GM18511 (cell line): ENCODE data around the gene ATXN3.

ENCODE experiments used
- ATAC-seq: cut with Tn5 transposase; IDR thresholded peaks from one replicate; pipeline ENCODE4 v1.9.1; 2021; ENCODE audit warnings: mild to moderate bottlenecking, moderate library complexity; ENCODE audit not compliant: unreplicated experiment

The ATXN3 gene

DNA sequence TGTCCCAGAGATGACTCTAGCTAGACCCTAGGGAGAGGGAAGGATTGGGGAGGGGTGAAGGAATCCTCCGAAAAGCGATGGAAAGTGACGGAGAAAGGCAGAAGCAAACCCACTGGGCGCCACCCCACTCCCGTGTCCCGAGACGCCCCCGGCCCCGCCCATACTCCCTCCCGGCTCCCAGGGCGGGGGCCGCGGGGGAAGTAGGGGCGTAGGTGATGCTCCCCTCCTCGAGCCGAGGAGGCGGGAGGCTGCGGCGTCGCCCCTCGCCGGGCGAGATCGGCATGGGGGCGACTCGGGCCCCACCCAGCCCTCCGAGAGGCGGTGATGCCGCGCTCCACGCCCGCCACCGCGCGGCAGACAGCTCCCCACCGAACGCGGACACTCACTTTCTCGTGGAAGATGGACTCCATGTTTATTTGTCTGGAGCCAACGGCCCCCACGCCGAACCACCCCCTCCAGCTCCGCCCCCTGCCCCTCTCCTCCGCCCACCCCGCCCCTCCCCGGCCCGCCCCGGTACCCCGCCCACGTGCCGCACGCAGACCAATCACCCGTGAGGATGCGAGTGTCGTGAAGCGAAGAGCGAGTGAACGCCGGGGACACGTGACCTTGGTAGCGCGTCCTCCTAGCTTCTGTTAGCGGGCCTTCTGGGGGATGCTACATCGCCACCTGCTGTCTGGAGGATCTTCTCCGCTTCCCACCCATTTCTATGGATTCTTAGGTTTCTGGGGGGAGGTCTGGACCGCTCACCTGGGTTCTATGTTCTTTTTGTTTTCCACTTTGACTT is at the start of gene ATXN3:
Gene ATXN3, minus strand, starts transcription at position 440 of the 784 bp plus-strand sequence. Its CDS starts 30 bp downstream, at position 410.
- ATAC-seq, result peak; percentile 84

GRCh38 chr14:92154283-92154942 is 48.0 kb upstream of the ATXN3 start:
- no peak for ATAC-seq

DNA sequence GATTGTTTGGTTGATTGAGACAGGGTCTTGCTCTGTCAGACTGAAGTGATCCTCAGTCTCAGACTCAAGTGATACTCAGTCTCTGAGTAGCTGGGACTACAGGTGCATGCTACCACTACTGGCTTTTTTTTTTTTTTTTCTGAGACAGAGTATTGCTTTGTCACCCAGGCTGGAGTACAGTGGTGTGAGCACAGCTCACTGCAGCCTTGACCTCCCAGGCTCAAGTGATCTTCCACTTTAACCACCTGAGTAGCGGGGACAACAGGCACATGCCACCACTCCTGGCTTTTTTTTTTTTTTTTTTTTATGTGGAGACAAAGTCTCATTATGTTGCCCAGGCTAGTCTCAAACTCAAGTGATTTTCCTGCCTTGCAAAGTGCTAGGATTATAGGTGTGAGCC is 47.2 kb upstream of the ATXN3 start:
- ATAC-seq, result no peak

GRCh38 chr14:92144708-92145107 is 38.3 kb upstream of the ATXN3 start:
- no peak for ATAC-seq

GRCh38 chr14:92143962-92144361 is 37.6 kb upstream of the ATXN3 start:
- ATAC-seq, result no peak

DNA sequence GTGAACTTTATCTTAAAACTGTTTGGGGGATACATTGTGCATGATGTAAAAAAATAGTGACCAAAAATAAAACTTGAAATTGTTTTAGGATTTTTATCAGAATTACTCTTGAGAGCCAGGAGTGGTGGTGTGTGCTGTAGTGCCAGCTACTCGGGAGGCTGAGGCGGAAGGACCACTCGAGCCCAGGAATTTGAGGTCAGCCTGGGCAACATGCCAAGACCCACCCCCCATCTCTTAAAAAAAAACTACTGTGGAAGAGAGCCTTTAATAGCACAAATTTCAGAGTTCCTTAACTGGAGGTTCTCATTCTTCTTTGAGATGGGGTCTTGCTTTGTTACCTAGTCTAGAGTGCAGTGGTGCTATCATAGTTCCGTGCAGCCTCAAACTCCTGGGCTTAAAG is 36.9 kb upstream of the ATXN3 start:
- ATAC-seq, result no peak

- no peak for ATAC-seq
Observed at GRCh38 chr14:92135269-92135668, 28.9 kb upstream of the ATXN3 start.

- no peak for ATAC-seq
Observed at GRCh38 chr14:92134456-92134855, 28.1 kb upstream of the ATXN3 start.

DNA sequence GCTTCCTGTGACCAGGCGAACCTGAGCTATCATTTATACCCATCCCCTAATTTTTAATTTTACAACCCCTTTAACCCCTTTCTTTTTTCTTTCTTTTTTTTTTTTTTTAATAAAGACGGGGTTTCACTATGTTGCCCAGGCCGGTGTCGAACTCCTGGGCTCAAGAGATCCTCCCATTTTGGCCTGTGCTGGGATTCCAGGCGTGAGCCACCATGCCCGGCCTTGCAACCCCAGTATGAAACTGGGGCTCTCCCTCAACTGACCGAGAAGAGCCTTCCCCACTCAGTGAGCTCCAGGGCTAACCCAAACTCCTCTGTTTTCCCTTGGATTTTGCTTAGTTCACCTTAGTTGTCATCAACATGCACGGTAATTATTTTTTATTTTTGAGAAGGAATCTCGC is 16.4 kb upstream of the ATXN3 start:
- ATAC-seq, result no peak

GRCh38 chr14:92122351-92122677 is 15.9 kb upstream of the ATXN3 start:
- peak; percentile 29 for ATAC-seq

DNA sequence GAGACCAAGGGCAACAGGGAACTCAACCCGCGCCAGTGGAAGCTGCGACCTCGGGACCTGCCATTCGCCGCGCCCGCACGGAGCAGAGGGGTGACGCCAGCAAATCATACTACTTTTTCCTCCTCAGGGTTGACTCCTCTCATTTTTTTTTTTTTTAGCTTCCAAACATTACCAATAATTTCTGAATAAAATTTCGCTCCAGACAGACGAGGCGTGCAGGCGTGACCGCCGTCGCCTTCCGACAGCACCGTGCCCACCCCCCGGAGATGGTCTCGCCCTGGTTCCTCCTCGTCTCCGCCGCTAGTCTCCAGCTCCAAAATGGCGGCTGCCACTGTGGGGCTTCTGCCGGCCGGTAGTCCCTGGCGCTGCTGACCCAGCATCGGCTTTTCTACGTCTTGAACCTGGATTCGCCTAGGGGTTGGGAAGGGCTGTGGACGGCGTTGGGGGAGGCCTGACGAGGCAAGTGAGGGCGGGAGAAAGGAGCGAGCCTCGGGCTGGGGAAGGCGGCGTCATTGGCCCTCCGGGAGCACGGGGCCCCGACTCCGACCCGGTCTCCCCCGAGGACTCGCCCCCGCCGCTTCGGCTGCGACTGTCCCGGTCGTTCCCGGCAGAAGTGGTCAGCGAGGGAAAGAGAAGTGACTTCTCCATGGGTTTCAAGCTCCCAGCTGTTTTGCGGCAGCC is 15.4 kb upstream of the ATXN3 start, which contains the start of the genes CPSF2 and NDUFB1:
Gene CPSF2, plus strand, starts transcription at position 300 of the 681 bp plus-strand sequence. CDS start 9,016 bp downstream, outside the sequence.
Gene NDUFB1, minus strand, starts transcription at position 37 of the 681 bp plus-strand sequence. CDS start 4,069 bp downstream, outside the sequence.
- peak; percentile 88 for ATAC-seq

GRCh38 chr14:92121207-92121669 is 14.9 kb upstream of the ATXN3 start:
- ATAC-seq, result peak; percentile 32

- ATAC-seq, result no peak
Observed at GRCh38 chr14:92109490-92109889, 3.1 kb upstream of the ATXN3 start.

DNA sequence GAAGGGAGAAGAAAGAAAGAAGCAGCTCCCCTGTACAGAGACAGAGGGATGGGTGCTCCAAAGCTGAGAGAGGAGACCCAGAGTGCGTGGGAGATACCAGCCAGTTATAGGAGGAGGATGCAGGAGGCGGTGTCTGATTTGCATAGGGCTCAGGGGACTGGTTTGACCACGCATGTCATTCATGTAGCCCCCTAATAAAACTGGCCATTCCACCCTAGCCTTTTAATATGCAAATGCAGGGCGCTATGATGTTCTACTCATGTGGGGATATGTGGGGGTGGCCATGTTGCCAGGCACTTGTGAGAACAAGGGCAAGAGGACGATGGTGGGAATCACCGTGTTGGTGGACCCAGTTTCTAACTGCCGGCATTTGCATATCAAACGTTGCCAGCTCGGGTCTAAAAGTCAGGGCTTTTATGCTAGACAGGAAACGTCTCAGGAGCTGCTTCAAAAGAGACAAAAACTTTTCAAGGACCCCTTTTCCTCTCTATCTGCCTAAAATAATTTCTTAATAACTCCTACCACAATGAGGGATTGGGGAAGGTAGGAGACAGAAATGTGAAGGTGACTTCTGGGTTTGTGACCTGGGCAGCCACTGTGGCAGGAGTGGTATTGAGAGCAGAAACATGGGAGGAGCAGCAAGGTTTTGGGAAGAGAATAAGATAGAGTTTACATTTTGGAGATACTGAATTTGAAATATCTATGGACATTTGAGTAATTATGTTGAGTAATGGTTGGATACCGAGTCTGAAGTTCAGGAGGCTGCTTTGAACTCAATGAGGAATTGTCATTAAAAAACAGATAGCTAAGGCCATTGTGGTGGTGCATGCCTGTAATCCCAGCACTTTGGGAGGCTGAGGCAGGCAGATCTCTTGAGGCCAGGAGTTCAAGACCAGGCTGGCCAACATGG is 2.2 kb upstream of the ATXN3 start:
- ATAC-seq, result no peak

- peak; percentile 13 for ATAC-seq
Observed at GRCh38 chr14:92105893-92106142, 564 bp downstream of the ATXN3 start.

DNA sequence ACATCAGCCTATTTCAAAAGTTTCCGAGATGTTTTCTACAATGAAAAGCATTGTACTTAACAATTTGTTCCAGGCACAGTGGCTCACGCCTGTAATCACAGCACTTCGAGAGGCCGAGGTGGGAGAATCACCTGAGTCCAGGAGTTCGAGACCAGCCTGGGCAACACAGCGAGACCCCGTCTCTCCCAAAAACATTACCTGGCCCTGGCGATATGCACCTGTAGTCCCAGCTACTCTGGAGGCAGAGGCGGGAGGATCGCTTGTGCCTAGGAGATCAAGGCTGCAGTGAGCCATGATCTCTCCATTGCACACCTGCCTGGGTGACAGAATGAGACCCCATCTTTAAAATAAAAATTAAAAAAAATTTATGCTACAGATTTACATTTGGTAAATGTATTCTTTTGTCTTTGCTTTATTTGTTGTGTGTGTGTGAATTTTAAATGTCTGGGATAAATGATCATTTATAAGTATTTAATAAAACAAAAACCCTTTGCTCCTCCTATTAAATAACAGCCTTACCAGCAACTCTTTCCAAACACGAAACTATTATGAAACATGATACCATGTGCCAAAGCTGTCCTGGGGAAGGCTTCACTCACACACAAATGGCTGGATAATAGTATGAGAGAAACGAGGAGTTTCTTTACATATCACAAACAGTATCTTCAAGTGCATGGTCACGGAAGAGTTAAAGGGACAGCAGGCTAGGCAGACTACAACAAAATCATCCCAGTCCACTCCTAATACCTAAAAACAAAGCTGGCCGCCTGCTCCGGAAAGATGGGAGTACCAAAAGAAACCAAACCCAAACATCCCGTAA is 1.1 kb downstream of the ATXN3 start:
- ATAC-seq, result no peak

DNA sequence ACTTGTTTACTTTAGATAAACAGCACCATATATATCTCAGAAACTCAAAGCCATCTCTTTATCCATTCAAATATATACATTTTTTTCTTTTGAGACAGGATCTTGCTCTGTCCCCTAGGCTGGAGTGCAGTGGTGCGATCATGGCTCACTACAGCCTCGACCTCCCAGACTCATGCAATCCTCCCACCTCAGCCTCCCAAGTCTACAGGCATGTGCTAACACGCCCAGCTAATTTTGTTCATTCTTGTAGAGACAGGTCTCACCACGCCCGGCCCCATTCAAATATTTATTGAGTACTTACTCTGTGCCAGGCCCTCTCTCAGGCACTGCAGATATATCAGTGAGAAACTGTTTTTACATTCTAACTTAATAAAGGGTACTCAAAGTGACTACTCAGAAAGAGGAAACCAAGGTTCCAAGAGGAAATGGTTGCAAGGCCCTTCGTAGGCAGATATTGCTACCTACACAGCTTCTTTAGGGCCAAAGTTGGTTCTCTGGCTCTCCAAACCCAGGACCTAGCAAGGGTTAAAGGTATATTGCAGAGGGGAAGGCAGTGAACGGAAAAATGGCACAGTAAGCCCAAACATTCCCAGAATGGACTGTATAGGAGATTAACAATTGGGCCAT is 2.9 kb downstream of the ATXN3 start:
- no peak for ATAC-seq

DNA sequence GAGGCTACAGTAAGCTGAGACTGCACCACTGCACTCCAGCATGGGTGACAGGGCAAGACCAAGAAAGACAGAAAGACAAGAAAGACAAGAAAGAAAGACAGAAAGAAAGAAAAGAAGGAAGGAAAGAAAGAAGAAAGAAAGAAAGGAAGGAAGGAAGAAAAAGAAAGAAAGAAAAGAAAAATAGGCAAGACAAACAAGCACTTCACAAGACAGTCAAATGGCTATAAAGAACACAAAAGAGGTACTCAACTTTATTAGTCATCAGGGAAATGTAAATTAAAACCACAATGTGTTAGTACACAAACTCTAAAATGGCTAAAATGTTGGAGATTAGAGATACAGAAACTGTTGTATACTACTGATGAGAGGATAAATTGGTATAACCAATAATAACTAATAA is 6.6 kb downstream of the ATXN3 start:
- ATAC-seq, result no peak

GRCh38 chr14:92093320-92093719 is 13.1 kb downstream of the ATXN3 start:
- ATAC-seq, result no peak

- no peak for ATAC-seq
Observed at GRCh38 chr14:92088494-92088893, 17.9 kb downstream of the ATXN3 start.
